ENCODE results near the gene DOCK6.
"Not testable (repeated sequence)": the region's sequence is repeated elsewhere in the genome, so short reads cannot be mapped to it uniquely, and the experiment has no call there.

The DOCK6 gene

GRCh38 chr19:11172576-11172975 is 89.7 kb downstream of the DOCK6 start:
- no peak for DNase-seq (ENCODE audit: low read depth)

- DNase-seq (ENCODE audit: low read depth), result no peak
These were observed 91.2 kb downstream of the DOCK6 start for GRCh38 chr19:11171144-11171543.

- no peak for DNase-seq (ENCODE audit: low read depth)
These were observed 92.2 kb downstream of the DOCK6 start for GRCh38 chr19:11169896-11170678.

GRCh38 chr19:11168568-11168967 is 93.8 kb downstream of the DOCK6 start:
- DNase-seq (ENCODE audit: low read depth), result no peak

GRCh38 chr19:11166281-11167142 is 95.8 kb downstream of the DOCK6 start:
- DNase-seq (ENCODE audit: low read depth), result no peak

- no peak for DNase-seq (ENCODE audit: low read depth)
These were observed 96.8 kb downstream of the DOCK6 start for GRCh38 chr19:11165486-11166030.

- no peak for DNase-seq (ENCODE audit: low read depth)
These were observed 97.4 kb downstream of the DOCK6 start for GRCh38 chr19:11164879-11165406.

- DNase-seq (ENCODE audit: low read depth), result no peak
These were observed 98.0 kb downstream of the DOCK6 start for GRCh38 chr19:11164296-11164695.

GRCh38 chr19:11160440-11160768 is 101.9 kb downstream of the DOCK6 start:
- not testable (repeated sequence) for DNase-seq (ENCODE audit: low read depth)

GRCh38 chr19:11159598-11160439 is 102.5 kb downstream of the DOCK6 start:
- DNase-seq (ENCODE audit: low read depth), result no peak

- peak; percentile 80 for DNase-seq (ENCODE audit: low read depth)
These were observed 106.8 kb downstream of the DOCK6 start, which contains the start of gene SPC24 for GRCh38 chr19:11155373-11156120. Gene SPC24, minus strand, starts transcription at chr19:11155782. Its CDS starts 6 bp downstream, at chr19:11155776.

- no peak for DNase-seq (ENCODE audit: low read depth)
These were observed 107.7 kb downstream of the DOCK6 start for GRCh38 chr19:11154683-11155047.

- DNase-seq (ENCODE audit: low read depth), result no peak
These were observed 109.8 kb downstream of the DOCK6 start for GRCh38 chr19:11152318-11153062.

- DNase-seq (ENCODE audit: low read depth), result no peak
These were observed 111.1 kb downstream of the DOCK6 start for GRCh38 chr19:11151181-11151580.

All from activated T-cell treated with anti-CD3 and anti-CD28 coated beads for 1 hour (primary cell).